ENCODE data around the gene SLC6A4.
"Not testable (repeated sequence)": the region's sequence is repeated elsewhere in the genome, so short reads cannot be mapped to it uniquely, and the experiment has no call there.

The SLC6A4 gene

GRCh38 chr17:30200656-30201055 is 34.8 kb downstream of the SLC6A4 start:
- DNase-seq (ENCODE audit: low spot score in 2 of 2); in situ Hi-C loops (cut with MboI; ENCODE audit: low sequenced_read_pairs); H3K36me3 ChIP-seq (replicated peaks); H3K9me3 ChIP-seq; H3K27me3 ChIP-seq (ENCODE audit: low read depth); H3K4me3 ChIP-seq; H3K4me1 ChIP-seq: not testable (repeated sequence)

DNA sequence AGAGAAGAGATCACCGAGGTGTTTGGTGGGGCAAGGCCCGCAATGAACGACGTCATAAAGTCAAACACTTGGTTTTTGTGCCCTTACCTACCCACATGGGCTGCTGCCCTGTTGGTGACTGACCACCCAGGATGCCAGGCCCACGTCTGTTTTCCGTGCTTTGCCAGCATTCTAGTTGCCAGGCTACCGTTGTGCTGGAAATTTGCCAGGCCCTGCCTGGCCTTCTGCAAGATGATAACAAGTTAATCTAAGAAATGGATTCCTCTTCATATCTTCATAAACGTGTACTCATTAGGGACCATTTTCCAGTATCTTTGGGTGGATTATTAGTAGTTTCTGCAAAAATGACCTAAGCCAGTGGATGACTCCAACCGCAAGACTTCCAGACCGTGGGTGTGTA is 35.4 kb downstream of the SLC6A4 start:
- no peaks in the 10 kb centered on the region for H3K36me3 ChIP-seq (replicated peaks)
- no peaks in the 10 kb centered on the region for H3K4me1 ChIP-seq
- H3K4me3 ChIP-seq, result no peak overlapping the region
- no peak for DNase-seq (ENCODE audit: low spot score in 2 of 2)
- no peaks in the 10 kb centered on the region for H3K27me3 ChIP-seq (ENCODE audit: low read depth)
- no peaks in the 10 kb centered on the region for H3K9me3 ChIP-seq
- in situ Hi-C loops (cut with MboI; ENCODE audit: low sequenced_read_pairs), result no loop called here

DNA sequence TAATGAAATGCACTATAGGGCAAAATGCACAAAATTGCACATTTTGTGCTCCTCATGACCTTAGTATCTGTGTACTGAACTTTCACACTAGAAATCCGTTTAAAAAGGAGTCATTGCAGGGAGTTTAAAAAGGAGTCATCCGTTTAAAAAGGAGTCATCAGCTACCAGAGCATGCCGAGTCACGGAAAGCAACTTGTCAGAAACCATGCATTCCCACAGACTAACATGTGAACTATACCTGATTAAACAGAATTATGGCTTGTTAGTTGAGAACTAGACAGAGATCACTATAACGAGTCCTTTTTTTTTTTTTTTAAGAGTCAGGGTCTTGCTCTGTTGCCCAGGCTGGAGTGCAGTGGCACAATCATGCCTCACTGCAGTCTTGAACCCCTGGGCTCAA is 35.9 kb downstream of the SLC6A4 start:
- Histone ChIP-seq H3K27me3 (ENCODE audit: low read depth) (no peaks in the 10 kb centered on the region), H3K4me1 (no peaks in the 10 kb centered on the region), H3K4me3 (no peak overlapping the region), H3K36me3 (replicated peaks) (no peaks in the 10 kb centered on the region), H3K9me3 (no peaks in the 10 kb centered on the region)
- DNase-seq (ENCODE audit: low spot score in 2 of 2), result no peak
- in situ Hi-C loops (cut with MboI; ENCODE audit: low sequenced_read_pairs), result no loop called here

- no peak for DNase-seq (ENCODE audit: low spot score in 2 of 2)
- Histone ChIP-seq H3K9me3 (no peaks in the 10 kb centered on the region), H3K36me3 (replicated peaks) (no peaks in the 10 kb centered on the region), H3K27me3 (ENCODE audit: low read depth) (no peaks in the 10 kb centered on the region), H3K4me3 (no peak overlapping the region), H3K4me1 (no peaks in the 10 kb centered on the region)
- in situ Hi-C loops (cut with MboI; ENCODE audit: low sequenced_read_pairs), result no loop called here
These were observed 38.1 kb downstream of the SLC6A4 start for GRCh38 chr17:30197416-30197815.

- no peaks in the 10 kb centered on the region for H3K4me1 ChIP-seq
- no peaks in the 10 kb centered on the region for H3K27me3 ChIP-seq (ENCODE audit: low read depth)
- H3K36me3 ChIP-seq (replicated peaks), result no peaks in the 10 kb centered on the region
- DNase-seq (ENCODE audit: low spot score in 2 of 2), result no peak
- no peaks in the 10 kb centered on the region for H3K9me3 ChIP-seq
- no peak overlapping the region for H3K4me3 ChIP-seq
- in situ Hi-C loops (cut with MboI; ENCODE audit: low sequenced_read_pairs), result no loop called here
These were observed 39.0 kb downstream of the SLC6A4 start for GRCh38 chr17:30196504-30196903.

- Histone ChIP-seq H3K36me3 (replicated peaks) (peaks cover 2% of the 10 kb centered on the region; the same call in 1 of the 2 replicates), H3K4me3 (no peak overlapping the region), H3K27me3 (ENCODE audit: low read depth) (no peaks in the 10 kb centered on the region), H3K9me3 (no peaks in the 10 kb centered on the region), H3K4me1 (no peaks in the 10 kb centered on the region)
- no peak for DNase-seq (ENCODE audit: low spot score in 2 of 2)
- in situ Hi-C loops (cut with MboI; ENCODE audit: low sequenced_read_pairs), result no loop called here
These were observed 44.4 kb downstream of the SLC6A4 start for GRCh38 chr17:30191072-30191471.

- no peaks in the 10 kb centered on the region for H3K4me1 ChIP-seq
- DNase-seq (ENCODE audit: low spot score in 2 of 2), result no peak
- H3K27me3 ChIP-seq (ENCODE audit: low read depth), result no peaks in the 10 kb centered on the region
- in situ Hi-C loops (cut with MboI; ENCODE audit: low sequenced_read_pairs), result no loop called here
- H3K36me3 ChIP-seq (replicated peaks), result peaks cover 28% of the 10 kb centered on the region
- no peak overlapping the region for H3K4me3 ChIP-seq
- H3K9me3 ChIP-seq, result no peaks in the 10 kb centered on the region
These were observed 47.1 kb downstream of the SLC6A4 start for GRCh38 chr17:30188211-30188939.

- Histone ChIP-seq H3K36me3 (replicated peaks) (peaks cover 36% of the 10 kb centered on the region), H3K9me3 (no peaks in the 10 kb centered on the region), H3K27me3 (ENCODE audit: low read depth) (no peaks in the 10 kb centered on the region), H3K4me3 (no peak overlapping the region), H3K4me1 (no peaks in the 10 kb centered on the region)
- no peak for DNase-seq (ENCODE audit: low spot score in 2 of 2)
- in situ Hi-C loops (cut with MboI; ENCODE audit: low sequenced_read_pairs), result no loop called here
These were observed 47.9 kb downstream of the SLC6A4 start for GRCh38 chr17:30187573-30187972.

GRCh38 chr17:30186761-30187160 is 48.7 kb downstream of the SLC6A4 start:
- Histone ChIP-seq H3K4me1 (no peaks in the 10 kb centered on the region), H3K9me3 (no peaks in the 10 kb centered on the region), H3K27me3 (ENCODE audit: low read depth) (no peaks in the 10 kb centered on the region), H3K4me3 (no peak overlapping the region), H3K36me3 (replicated peaks) (peaks cover 44% of the 10 kb centered on the region)
- DNase-seq (ENCODE audit: low spot score in 2 of 2), result no peak
- in situ Hi-C loops (cut with MboI; ENCODE audit: low sequenced_read_pairs), result no loop called here

- H3K9me3 ChIP-seq, result no peaks in the 10 kb centered on the region
- peaks cover 62% of the 10 kb centered on the region for H3K36me3 ChIP-seq (replicated peaks)
- H3K4me3 ChIP-seq, result no peak overlapping the region
- no peak for DNase-seq (ENCODE audit: low spot score in 2 of 2)
- H3K4me1 ChIP-seq, result 0 out of 2 replicates have a peak, but pooled peaks cover 4% of the 10 kb centered on the region
- H3K27me3 ChIP-seq (ENCODE audit: low read depth), result no peaks in the 10 kb centered on the region
- in situ Hi-C loops (cut with MboI; ENCODE audit: low sequenced_read_pairs), result no loop called here
These were observed 58.6 kb downstream of the SLC6A4 start for GRCh38 chr17:30176855-30177254.

DNA sequence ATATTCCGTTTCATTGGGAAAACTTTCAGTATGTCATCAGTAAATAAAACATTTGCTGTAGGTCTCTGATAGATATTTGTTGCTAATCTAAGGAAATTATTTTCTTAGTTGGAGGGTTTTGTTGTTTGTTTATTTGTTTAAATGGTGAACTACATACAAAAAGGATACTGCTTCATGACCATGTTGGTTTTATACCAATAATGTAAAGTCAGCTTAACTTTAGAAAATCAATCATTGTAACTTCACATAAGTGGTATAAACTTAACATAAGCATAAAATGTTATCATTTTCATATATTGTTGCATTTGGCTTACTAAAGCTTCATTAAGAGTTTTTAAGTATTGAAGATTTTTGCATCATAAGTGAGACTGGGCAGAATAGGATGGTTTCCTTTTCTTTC is 60.9 kb downstream of the SLC6A4 start:
- in situ Hi-C loops (cut with MboI; ENCODE audit: low sequenced_read_pairs), result no loop called here

DNA sequence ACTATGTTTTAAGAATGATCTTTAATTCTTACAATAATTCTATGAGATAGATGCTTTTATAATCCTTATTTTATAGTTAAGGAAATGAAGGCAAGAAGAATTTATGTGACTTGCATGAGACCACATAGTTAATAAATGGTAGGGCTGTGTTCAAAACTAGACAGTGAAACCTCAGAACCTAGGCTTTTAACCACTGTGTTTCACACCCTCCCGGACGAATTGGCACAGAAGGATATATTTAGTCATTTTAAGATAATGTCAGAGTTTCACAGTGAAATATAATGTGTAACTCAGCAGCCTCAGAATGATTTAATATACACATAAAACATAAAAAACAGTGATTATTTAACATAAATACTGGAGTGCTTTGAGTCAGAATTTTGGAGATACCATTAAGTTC is 61.8 kb downstream of the SLC6A4 start:
- Histone ChIP-seq H3K36me3 (replicated peaks) (peaks cover 37% of the 10 kb centered on the region), H3K4me1 (0 out of 2 replicates have a peak, but pooled peaks cover 4% of the 10 kb centered on the region), H3K4me3 (no peak overlapping the region), H3K9me3 (no peaks in the 10 kb centered on the region), H3K27me3 (ENCODE audit: low read depth) (no peaks in the 10 kb centered on the region)
- DNase-seq (ENCODE audit: low spot score in 2 of 2), result no peak
- in situ Hi-C loops (cut with MboI; ENCODE audit: low sequenced_read_pairs), result no loop called here

More for the DNA sequence above, 60.9 kb downstream of the SLC6A4 start:
- Histone ChIP-seq H3K36me3 (replicated peaks) (peaks cover 43% of the 10 kb centered on the region), H3K4me3 (no peak overlapping the region), H3K9me3 (no peaks in the 10 kb centered on the region), H3K4me1 (0 out of 2 replicates have a peak, but pooled peaks cover 4% of the 10 kb centered on the region), H3K27me3 (ENCODE audit: low read depth) (no peaks in the 10 kb centered on the region)
- no peak for DNase-seq (ENCODE audit: low spot score in 2 of 2)

- in situ Hi-C loops (cut with MboI; ENCODE audit: low sequenced_read_pairs), result no loop called here
- H3K4me1 ChIP-seq, result no peaks in the 10 kb centered on the region
- H3K36me3 ChIP-seq (replicated peaks), result peaks cover 30% of the 10 kb centered on the region
These were observed 62.9 kb downstream of the SLC6A4 start for GRCh38 chr17:30172560-30172959.

DNA sequence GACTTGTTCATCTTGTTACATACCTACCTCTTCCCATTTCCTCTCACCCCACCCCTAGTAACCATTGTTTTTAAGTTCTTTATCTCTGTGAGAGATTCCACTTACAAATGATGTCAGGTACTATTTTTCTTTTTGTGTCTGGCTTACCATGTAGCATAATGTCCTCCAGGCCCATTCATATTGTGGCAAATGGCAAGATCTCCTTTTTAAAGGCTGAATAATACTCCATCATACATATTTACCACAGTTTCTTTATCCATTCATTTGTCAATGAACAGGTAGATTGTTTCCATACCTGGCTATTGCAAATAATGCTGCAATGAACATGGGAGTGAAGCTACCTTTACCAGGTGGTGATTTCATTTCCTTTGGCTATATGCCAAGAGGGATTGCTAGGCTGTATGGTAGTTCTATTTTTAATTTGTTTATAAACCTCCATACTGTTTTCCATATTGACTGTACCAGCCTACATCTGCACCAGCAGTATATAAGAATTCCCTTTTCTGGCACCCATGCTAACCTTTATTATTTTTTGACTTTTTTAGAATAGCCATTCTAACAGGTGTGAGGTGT is 65.0 kb downstream of the SLC6A4 start:
- no peaks in the 10 kb centered on the region for H3K9me3 ChIP-seq
- DNase-seq (ENCODE audit: low spot score in 2 of 2), result no peak
- in situ Hi-C loops (cut with MboI; ENCODE audit: low sequenced_read_pairs), result no loop called here
- peaks cover 27% of the 10 kb centered on the region for H3K36me3 ChIP-seq (replicated peaks)
- no peaks in the 10 kb centered on the region for H3K27me3 ChIP-seq (ENCODE audit: low read depth)
- no peak overlapping the region for H3K4me3 ChIP-seq
- no peaks in the 10 kb centered on the region for H3K4me1 ChIP-seq

More at GRCh38 chr17:30172560-30172959, 62.9 kb downstream of the SLC6A4 start:
- no peak for DNase-seq (ENCODE audit: low spot score in 2 of 2)
- no peaks in the 10 kb centered on the region for H3K9me3 ChIP-seq
- H3K27me3 ChIP-seq (ENCODE audit: low read depth), result no peaks in the 10 kb centered on the region
- H3K4me3 ChIP-seq, result no peak overlapping the region

Data from HAP-1 (cell line).